K562 (cell line): ENCODE results near the gene GET3. TPM values are rescaled to one million over a fixed set of nuclear protein-coding genes. Genes with fewer than 3 reads are reported as not detected.

Experiments used
- ARID3A ChIP-seq: IDR thresholded peaks from 2 replicates; pipeline ENCODE4 v1.6.1; 2012; ENCODE audit warnings: low read depth, low read length, improper control_type of control experiment, borderline replicate concordance
- ARNT ChIP-seq, 2 experiments: fragments of 450-650 bp; IDR thresholded peaks; 2 replicates each; pipeline ENCODE4 v1.6.1; 2016; ENCODE audit warnings: mild to moderate bottlenecking in 1 of 2
- ATF3 ChIP-seq, 2 experiments: fragments of 450-650 bp in 1 of 2; sonication (generic) in 1 of 2; formaldehyde crosslinking in 1 of 2; IDR thresholded peaks in 1 of 2; conservative IDR thresholded peaks in 1 of 2; 2 replicates each; pipeline versions ENCODE4 v1.6.1 to v1.8.1; 2016 to 2023; ENCODE audit warnings: mild to moderate bottlenecking in 2 of 2, moderate library complexity in 2 of 2, inconsistent platforms in 1 of 2, missing genetic modification reagents in 1 of 2
- ATF7 ChIP-seq: fragments of 450-650 bp; IDR thresholded peaks from 2 replicates; pipeline ENCODE4 v1.7.1; 2014; ENCODE audit warnings: mild to moderate bottlenecking, moderate library complexity
- ELF2 ChIP-seq: fragments of 250-450 bp; sonication (Bioruptor Pico); IDR thresholded peaks from 2 replicates; pipeline ENCODE4 v1.5.0; 2021; ENCODE audit warnings: mild to moderate bottlenecking
- FOS ChIP-seq: IDR thresholded peaks from 3 replicates; pipeline ENCODE4 v1.6.1; 2011; ENCODE audit not compliant: insufficient read length; ENCODE audit errors: extremely low read depth
- FOSL1 ChIP-seq: fragments of 200-800 bp; sonication (Bioruptor generic); conservative IDR thresholded peaks from 2 replicates; pipeline ENCODE4 v1.6.1; 2016; ENCODE audit warnings: missing genetic modification characterization, missing compliant biosample characterization
- IRF2 ChIP-seq: sonication (generic); formaldehyde crosslinking; IDR thresholded peaks from 2 replicates; pipeline ENCODE4 v1.8.1; 2022; ENCODE audit warnings: mild to moderate bottlenecking, missing genetic modification reagents
- JUN ChIP-seq, 2 experiments: sonication (generic) in 1 of 2; formaldehyde crosslinking in 1 of 2; IDR thresholded peaks; 2 replicates each; pipeline versions ENCODE4 v1.6.1 to v1.8.0; 2012 to 2022; ENCODE audit warnings: borderline replicate concordance in 2 of 2, mild to moderate bottlenecking in 2 of 2, improper control_type of control experiment in 1 of 2, low read depth in 1 of 2, low read length in 1 of 2, missing genetic modification reagents in 1 of 2
- MXD1 ChIP-seq: fragments of 250-450 bp; sonication (Bioruptor Pico); IDR thresholded peaks from 2 replicates; pipeline ENCODE4 v1.8.0; 2021; ENCODE audit warnings: borderline replicate concordance, mild to moderate bottlenecking, moderate library complexity; ENCODE audit not compliant: poor library complexity, severe bottlenecking
- MXI1 ChIP-seq: IDR thresholded peaks from 2 replicates; pipeline ENCODE4 v1.6.1; 2011; ENCODE audit warnings: low read depth, mild to moderate bottlenecking, improper control_type of control experiment, low read length
- NR1H2 ChIP-seq: sonication (generic); formaldehyde crosslinking; IDR thresholded peaks from 2 replicates; pipeline ENCODE4 v1.4.0; 2020; ENCODE audit warnings: mild to moderate bottlenecking, missing genetic modification reagents
- TCFL5 ChIP-seq: fragments of 250-450 bp; sonication (Bioruptor Pico); conservative IDR thresholded peaks from 2 replicates; pipeline ENCODE4 v1.6.1; 2021; ENCODE audit warnings: mild to moderate bottlenecking, moderate library complexity, matching md5 sums
- ZBTB17 ChIP-seq: fragments of 450-650 bp; formaldehyde crosslinking; IDR thresholded peaks from 2 replicates; pipeline ENCODE4 v1.4.0; 2020; ENCODE audit warnings: mild to moderate bottlenecking
- ZNF512 ChIP-seq: IDR thresholded peaks from 2 replicates; pipeline ENCODE4 v1.6.1; 2016; ENCODE audit warnings: missing genetic modification characterization, missing compliant biosample characterization
- ZNF764 ChIP-seq: fragments of 250-450 bp; sonication (Bioruptor Pico); IDR thresholded peaks from 2 replicates; pipeline ENCODE4 v1.4.0; 2020; ENCODE audit warnings: low read depth, mild to moderate bottlenecking, moderate library complexity
- polyA plus RNA-seq, 8 experiments: library from polyadenylated mRNA; depleted of rRNA in 4 of 8; stranded (reverse) in 5 of 8; unstranded in 3 of 8; fragments of >200 nt; fragmentation: Nextera tagmentation in 2 of 8; fragmentation: Illumina TruSeq in 1 of 8; extraction: Ambion mirVana in 2 of 8; extraction: Trizol in 1 of 8; gene quantifications; 2 replicates each; pipeline versions ENCODE4 v1.2.1 to v1.2.3, GENCODE V29; 2011 to 2014; ENCODE audit warnings: inconsistent platforms in 1 of 8, missing spikeins in 1 of 8
- total RNA-seq, 7 experiments: library from RNA; depleted of rRNA in 6 of 7; stranded (reverse); fragments of >200 nt in 6 of 7; fragmentation: Illumina TruSeq in 2 of 7; extraction: Trizol in 2 of 7; gene quantifications; 2 replicates each; pipeline versions ENCODE4 v1.2.1 to v1.2.3, GENCODE V29; 2011 to 2021; ENCODE audit warnings: low replicate concordance in 1 of 7

GET3 gene
- total and polyA plus RNA-seq, 9 of the 15 experiments (the other 6 are each of a cell fraction or from before 2014, with no cell fraction given), result 8.3 to 83.5 (median 51.8) TPM

- TF ChIP-seq ARID3A, result no peak
- no peak for TF ChIP-seq ZBTB17
- TF ChIP-seq ARNT (IDR thresholded peaks at IDR 0.05), result 0 out of 4 replicates have a peak, but pooled peaks of 1 of the 2 experiments have one; percentile 15
- peak; percentile 56; the same call in 1 of the 2 replicates for TF ChIP-seq JUN (IDR thresholded peaks at IDR 0.05; ENCODE audit: borderline replicate concordance, low read depth, low read length)
- no peak for TF ChIP-seq JUN (CRISPR knock-in tag; IDR thresholded peaks at IDR 0.05; ENCODE audit: borderline replicate concordance)
- peak; percentile 7 for TF ChIP-seq NR1H2 (CRISPR knock-in tag)
- no peak for TF ChIP-seq ZNF512 (tag)
- no peak for TF ChIP-seq FOS
- TF ChIP-seq ATF7, result peak; percentile 37
- no peak for TF ChIP-seq TCFL5 (CRISPR knock-in tag)
- TF ChIP-seq ATF3 (IDR thresholded peaks at IDR 0.05), result no peak
- TF ChIP-seq ATF3 (CRISPR knock-in tag; conservative IDR thresholded peaks at IDR 0.05), result no peak
- no peak for TF ChIP-seq ZNF764 (CRISPR knock-in tag)
- TF ChIP-seq IRF2, result no peak
- TF ChIP-seq MXI1, result peak; percentile 98
- TF ChIP-seq ELF2 (CRISPR knock-in tag), result no peak
- no peak for TF ChIP-seq FOSL1 (tag)
- TF ChIP-seq MXD1 (CRISPR knock-in tag), result peak; percentile 78
Measured at GRCh38 chr19:12723641-12724426, 13.5 kb upstream of the GET3 start, which contains the start of gene TNPO2 (continued).
